HepG2 (cell line): ENCODE data around the gene CTSW. TPM values are rescaled to one million over a fixed set of nuclear protein-coding genes. Genes with fewer than 3 reads are reported as not detected.
A peak's percentile ranks its signal among the peaks of the same experiment; 100 is the strongest.

Experiments used
- ARHGAP35 ChIP-seq: sonication (generic); formaldehyde crosslinking; IDR thresholded peaks from 2 replicates; pipeline ENCODE4 v1.9.0; 2022; ENCODE audit warnings: mild to moderate bottlenecking, inconsistent platforms, moderate library complexity, missing genetic modification reagents, borderline replicate concordance
- ARNTL ChIP-seq: sonication (generic); formaldehyde crosslinking; IDR thresholded peaks from 2 replicates; pipeline ENCODE4 v1.4.0; 2020; ENCODE audit warnings: mild to moderate bottlenecking, missing genetic modification reagents
- BRCA1 ChIP-seq: sonication (generic); formaldehyde crosslinking; IDR thresholded peaks from 2 replicates; pipeline ENCODE4 v1.4.0; 2020; ENCODE audit warnings: missing genetic modification reagents
- EZH2 ChIP-seq: conservative IDR thresholded peaks from 2 replicates; pipeline ENCODE4 v1.6.1; 2012; ENCODE audit warnings: mild to moderate bottlenecking, low read depth, low read length, moderate library complexity
- GABPA ChIP-seq, 2 experiments: IDR thresholded peaks; 2 replicates each; pipeline ENCODE4 v1.6.1; 2011 to 2016; ENCODE audit warnings: low read depth in 2 of 2, low read length in 1 of 2, missing biosample characterization in 1 of 2, missing genetic modification characterization in 1 of 2
- GPN1 ChIP-seq: sonication (generic); formaldehyde crosslinking; IDR thresholded peaks from 2 replicates; pipeline ENCODE4 v1.5.1; 2020; ENCODE audit warnings: missing genetic modification reagents, borderline replicate concordance
- HMG20A ChIP-seq: IDR thresholded peaks from 2 replicates; pipeline ENCODE4 v1.6.1; 2016; ENCODE audit warnings: borderline replicate concordance
- IRX3 ChIP-seq: sonication (generic); formaldehyde crosslinking; IDR thresholded peaks from 2 replicates; pipeline ENCODE4 v1.8.1; 2023; ENCODE audit warnings: mild to moderate bottlenecking, low read depth, missing genetic modification reagents, borderline replicate concordance
- MAF1 ChIP-seq: sonication (generic); formaldehyde crosslinking; IDR thresholded peaks from 2 replicates; pipeline ENCODE4 v1.5.0; 2020; ENCODE audit warnings: missing genetic modification reagents, borderline replicate concordance
- NR2F6 ChIP-seq, 2 experiments: IDR thresholded peaks; 2 replicates each; pipeline ENCODE4 v1.6.1; 2016; ENCODE audit warnings: antibody characterized with exemption in 1 of 2, mild to moderate bottlenecking in 1 of 2
- PTBP1 ChIP-seq: fragments of 200-400 bp; formaldehyde crosslinking; IDR thresholded peaks from 2 replicates; pipeline ENCODE4 v1.6.1; 2018; ENCODE audit warnings: low read length, low read depth; ENCODE audit not compliant: poor library complexity, severe bottlenecking
- RFXANK ChIP-seq: IDR thresholded peaks from 2 replicates; pipeline ENCODE4 v1.6.1; 2016
- SALL2 ChIP-seq: sonication (generic); formaldehyde crosslinking; IDR thresholded peaks from 2 replicates; pipeline ENCODE4 v1.8.1; 2023; ENCODE audit warnings: mild to moderate bottlenecking, missing genetic modification reagents, inconsistent platforms
- SP140L ChIP-seq: sonication (generic); formaldehyde crosslinking; IDR thresholded peaks from 2 replicates; pipeline ENCODE4 v1.4.0; 2020; ENCODE audit warnings: missing genetic modification reagents, borderline replicate concordance
- TBX2 ChIP-seq: sonication (generic); formaldehyde crosslinking; IDR thresholded peaks from 2 replicates; pipeline ENCODE4 v1.5.0; 2020; ENCODE audit warnings: missing genetic modification reagents, mild to moderate bottlenecking, borderline replicate concordance
- ZFP41 ChIP-seq: sonication (generic); formaldehyde crosslinking; IDR thresholded peaks from 2 replicates; pipeline ENCODE4 v1.4.0; 2020; ENCODE audit warnings: mild to moderate bottlenecking, missing genetic modification reagents, borderline replicate concordance
- ZNF143 ChIP-seq: sonication (generic); formaldehyde crosslinking; IDR thresholded peaks from 2 replicates; pipeline ENCODE4 v1.4.0; 2020; ENCODE audit warnings: missing genetic modification reagents
- ZNF207 ChIP-seq: fragments of 450-650 bp; IDR thresholded peaks from 2 replicates; pipeline ENCODE4 v1.6.1; 2016; ENCODE audit warnings: antibody characterized with exemption, borderline replicate concordance
- ZNF329 ChIP-seq: sonication (generic); formaldehyde crosslinking; IDR thresholded peaks from 2 replicates; pipeline ENCODE4 v1.9.0; 2021; ENCODE audit warnings: low read depth, mild to moderate bottlenecking, missing genetic modification reagents
- ZNF678 ChIP-seq: sonication (generic); formaldehyde crosslinking; IDR thresholded peaks from 2 replicates; pipeline ENCODE4 v1.4.0; 2020; ENCODE audit warnings: mild to moderate bottlenecking, missing genetic modification reagents
- ZNF737 ChIP-seq: sonication (generic); formaldehyde crosslinking; IDR thresholded peaks from 2 replicates; pipeline ENCODE4 v1.5.0; 2020; ENCODE audit warnings: missing genetic modification reagents, mild to moderate bottlenecking, borderline replicate concordance
- ZNF773 ChIP-seq: sonication (generic); formaldehyde crosslinking; IDR thresholded peaks from 2 replicates; pipeline ENCODE4 v1.4.0; 2020; ENCODE audit warnings: missing genetic modification reagents, borderline replicate concordance
- polyA plus RNA-seq, 8 experiments: library from polyadenylated mRNA; depleted of rRNA in 3 of 8; stranded (reverse) in 7 of 8; unstranded in 1 of 8; fragments of >200 nt; fragmentation: Illumina TruSeq in 4 of 8; extraction: Trizol in 4 of 8; gene quantifications; 2 replicates each; pipeline versions ENCODE4 v1.2.1 to v1.2.3, GENCODE V29; 2011 to 2016; ENCODE audit warnings: low read depth in 4 of 8, missing spikeins in 1 of 8, mixed read lengths in 1 of 8; ENCODE audit not compliant: insufficient read depth in 1 of 8
- total RNA-seq, 5 experiments: library from RNA; depleted of rRNA; stranded (reverse); fragments of >200 nt; fragmentation: Illumina TruSeq; extraction: Trizol; gene quantifications; 2 replicates each; pipeline ENCODE4 v1.2.3, GENCODE V29; 2016; ENCODE audit warnings: low read depth in 1 of 5
- TF ChIP-seq, protein P1 (sequence below): sonication (generic); formaldehyde crosslinking; IDR thresholded peaks from 2 replicates; pipeline ENCODE4 v1.8.0; 2022; ENCODE audit warnings: mild to moderate bottlenecking, missing genetic modification reagents, moderate library complexity
- TF ChIP-seq, protein P2 (sequence below): IDR thresholded peaks from 2 replicates; pipeline ENCODE4 v1.6.1; 2016; ENCODE audit warnings: low read depth
- TF ChIP-seq, protein P3 (sequence below): sonication (generic); formaldehyde crosslinking; IDR thresholded peaks from 2 replicates; pipeline ENCODE4 v1.5.0; 2020; ENCODE audit warnings: missing genetic modification reagents, mild to moderate bottlenecking, borderline replicate concordance
- TF ChIP-seq, protein P4 (sequence below): sonication (generic); formaldehyde crosslinking; IDR thresholded peaks from 2 replicates; pipeline ENCODE4 v1.5.1; 2020; ENCODE audit warnings: mild to moderate bottlenecking, missing genetic modification reagents, moderate library complexity

Gene CTSW
- total and polyA plus RNA-seq, 2 of the 13 experiments (the other 11 are each of a cell fraction or from before 2014, with no cell fraction given): 0.09 TPM; not detected in 1

DNA sequence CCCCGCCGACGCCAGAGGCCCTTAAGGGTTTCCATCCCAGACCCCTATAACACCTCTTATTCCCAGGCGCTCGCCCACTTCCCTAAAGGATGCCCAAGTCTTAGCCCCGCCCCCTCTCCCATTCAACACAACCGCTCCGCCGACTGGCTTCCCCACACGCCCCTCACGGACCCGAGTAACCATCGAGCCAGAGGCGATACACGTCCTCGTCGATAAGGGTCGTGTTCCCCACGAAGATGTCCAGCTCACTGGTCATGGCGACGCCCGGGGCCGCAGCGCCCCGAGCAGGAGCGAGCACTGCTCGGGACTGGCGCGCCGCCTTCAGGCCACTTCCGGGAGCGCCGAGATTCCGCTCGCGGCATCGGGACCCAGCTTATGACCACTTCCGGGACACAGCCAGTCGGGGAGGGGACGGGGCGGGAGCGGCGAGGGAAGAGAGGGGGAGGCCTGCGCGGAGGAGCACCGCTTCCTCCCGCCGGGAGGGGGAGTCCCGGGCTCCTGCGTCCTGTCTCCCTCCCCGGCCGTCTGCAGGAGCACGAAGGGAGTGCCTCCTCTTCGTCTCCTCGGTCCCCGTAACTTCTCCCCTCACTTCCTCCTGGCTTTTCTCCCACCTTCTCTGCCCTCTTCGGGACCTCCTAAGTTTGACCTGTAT lies 8.7 kb downstream of the CTSW start, which contains the start of gene FIBP (continued):
- TF ChIP-seq ARHGAP35 (CRISPR knock-in tag) (no peak; the same call in 1 of the 2 replicates), EZH2 (no peak), PTBP1 (no peak), BRCA1 (CRISPR knock-in tag) (no peak), ZNF207 (no peak), RFXANK (CRISPR knock-in tag) (no peak), SP140L (no peak), ARNTL (CRISPR knock-in tag) (no peak; the same call in 1 of the 2 replicates), ZNF143 (CRISPR knock-in tag) (no peak), NR2F6 (IDR thresholded peaks at IDR 0.05) (no peak), NR2F6 (CRISPR knock-in tag; IDR thresholded peaks at IDR 0.05) (0 out of 2 replicates have a peak, but pooled peaks have one; percentile 4), ZFP41 (CRISPR knock-in tag) (peak; percentile 31; the same call in 1 of the 2 replicates), IRX3 (CRISPR knock-in tag) (no peak), ZNF329 (CRISPR knock-in tag) (peak; percentile 48; the same call in 1 of the 2 replicates), MAF1 (no peak; the same call in 1 of the 2 replicates), ZNF678 (no peak), HMG20A (CRISPR knock-in tag) (no peak), ZNF773 (no peak), TBX2 (peak; percentile 51), ZNF737 (CRISPR knock-in tag) (no peak), SALL2 (peak; percentile 57), GABPA (IDR thresholded peaks at IDR 0.05; ENCODE audit: low read depth, low read length) (no peak), GABPA (CRISPR knock-in tag; IDR thresholded peaks at IDR 0.05; ENCODE audit: low read depth) (peak; percentile 93), GPN1 (no peak)
- TF ChIP-seq, protein P1, sequence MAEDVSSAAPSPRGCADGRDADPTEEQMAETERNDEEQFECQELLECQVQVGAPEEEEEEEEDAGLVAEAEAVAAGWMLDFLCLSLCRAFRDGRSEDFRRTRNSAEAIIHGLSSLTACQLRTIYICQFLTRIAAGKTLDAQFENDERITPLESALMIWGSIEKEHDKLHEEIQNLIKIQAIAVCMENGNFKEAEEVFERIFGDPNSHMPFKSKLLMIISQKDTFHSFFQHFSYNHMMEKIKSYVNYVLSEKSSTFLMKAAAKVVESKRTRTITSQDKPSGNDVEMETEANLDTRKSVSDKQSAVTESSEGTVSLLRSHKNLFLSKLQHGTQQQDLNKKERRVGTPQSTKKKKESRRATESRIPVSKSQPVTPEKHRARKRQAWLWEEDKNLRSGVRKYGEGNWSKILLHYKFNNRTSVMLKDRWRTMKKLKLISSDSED: no peak
- TF ChIP-seq, protein P2, sequence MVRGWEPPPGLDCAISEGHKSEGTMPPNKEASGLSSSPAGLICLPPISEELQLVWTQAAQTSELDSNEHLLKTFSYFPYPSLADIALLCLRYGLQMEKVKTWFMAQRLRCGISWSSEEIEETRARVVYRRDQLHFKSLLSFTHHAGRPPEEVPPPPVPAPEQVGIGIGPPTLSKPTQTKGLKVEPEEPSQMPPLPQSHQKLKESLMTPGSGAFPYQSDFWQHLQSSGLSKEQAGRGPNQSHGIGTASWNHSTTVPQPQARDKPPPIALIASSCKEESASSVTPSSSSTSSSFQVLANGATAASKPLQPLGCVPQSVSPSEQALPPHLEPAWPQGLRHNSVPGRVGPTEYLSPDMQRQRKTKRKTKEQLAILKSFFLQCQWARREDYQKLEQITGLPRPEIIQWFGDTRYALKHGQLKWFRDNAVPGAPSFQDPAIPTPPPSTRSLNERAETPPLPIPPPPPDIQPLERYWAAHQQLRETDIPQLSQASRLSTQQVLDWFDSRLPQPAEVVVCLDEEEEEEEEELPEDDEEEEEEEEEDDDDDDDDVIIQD (CRISPR knock-in tag): no peak
- TF ChIP-seq, protein P3, sequence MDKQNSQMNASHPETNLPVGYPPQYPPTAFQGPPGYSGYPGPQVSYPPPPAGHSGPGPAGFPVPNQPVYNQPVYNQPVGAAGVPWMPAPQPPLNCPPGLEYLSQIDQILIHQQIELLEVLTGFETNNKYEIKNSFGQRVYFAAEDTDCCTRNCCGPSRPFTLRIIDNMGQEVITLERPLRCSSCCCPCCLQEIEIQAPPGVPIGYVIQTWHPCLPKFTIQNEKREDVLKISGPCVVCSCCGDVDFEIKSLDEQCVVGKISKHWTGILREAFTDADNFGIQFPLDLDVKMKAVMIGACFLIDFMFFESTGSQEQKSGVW (CRISPR knock-in tag): no peak
- TF ChIP-seq, protein P4, sequence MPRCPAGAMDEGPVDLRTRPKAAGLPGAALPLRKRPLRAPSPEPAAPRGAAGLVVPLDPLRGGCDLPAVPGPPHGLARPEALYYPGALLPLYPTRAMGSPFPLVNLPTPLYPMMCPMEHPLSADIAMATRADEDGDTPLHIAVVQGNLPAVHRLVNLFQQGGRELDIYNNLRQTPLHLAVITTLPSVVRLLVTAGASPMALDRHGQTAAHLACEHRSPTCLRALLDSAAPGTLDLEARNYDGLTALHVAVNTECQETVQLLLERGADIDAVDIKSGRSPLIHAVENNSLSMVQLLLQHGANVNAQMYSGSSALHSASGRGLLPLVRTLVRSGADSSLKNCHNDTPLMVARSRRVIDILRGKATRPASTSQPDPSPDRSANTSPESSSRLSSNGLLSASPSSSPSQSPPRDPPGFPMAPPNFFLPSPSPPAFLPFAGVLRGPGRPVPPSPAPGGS (CRISPR knock-in tag): no peak
